ENCODE results near the gene LSP1. TPM values are rescaled to one million over a fixed set of nuclear protein-coding genes. Genes with fewer than 3 reads are reported as not detected.

LSP1 gene
- total and polyA plus RNA-seq, 4 donors, result 5.0 to 7.7 (median 5.7) TPM

- TF ChIP-seq REST (IDR thresholded peaks at IDR 0.05) (no peak), FOXA2 (IDR thresholded peaks at IDR 0.05) (no peak), HNF4G (IDR thresholded peaks at IDR 0.05) (no peak), ATF3 (IDR thresholded peaks at IDR 0.05) (no peak), GABPA (IDR thresholded peaks at IDR 0.05 in 1 of 2, conservative IDR thresholded peaks at IDR 0.05 in 1 of 2) (no peak), EGR1 (IDR thresholded peaks at IDR 0.05; ENCODE audit: low read depth in 2 of 2) (no peak), HNF4A (conservative IDR thresholded peaks at IDR 0.05) (no peak), RXRA (IDR thresholded peaks at IDR 0.05) (no peak), FOXA1 (IDR thresholded peaks at IDR 0.05) (no peak)
Measured at GRCh38 chr11:1835671-1836010, 17.2 kb upstream of the LSP1 start (continued).

GRCh38 chr11:1836011-1836945 is 16.6 kb upstream of the LSP1 start:
- Histone ChIP-seq H3K9ac (ENCODE audit: low read depth in 1 of 2, low read length in 2 of 2) (no peak overlapping the region), H3K4me3 (ENCODE audit: low read depth in 1 of 3, low read length in 3 of 3) (no peak overlapping the region), H3K4me1 (ENCODE audit: control insufficient read depth in 4 of 4, insufficient read depth in 4 of 4, low read length in 3 of 4) (peaks cover 5 to 14% (median 6%) of the 10 kb centered on the region in 4 donors), H3K36me3 (ENCODE audit: control insufficient read depth in 4 of 4, insufficient read depth in 3 of 4, low read depth in 1 of 4, low read length in 3 of 4) (no peaks in the 10 kb centered on the region), H3K27ac (ENCODE audit: low read depth in 1 of 2, low read length in 2 of 2) (no peak overlapping the region), H3K9me3 (ENCODE audit: control insufficient read depth in 4 of 4, low read length in 3 of 4) (no peaks in the 10 kb centered on the region), H3K27me3 (ENCODE audit: control insufficient read depth in 4 of 4, insufficient read depth in 4 of 4, low read length in 3 of 4) (no peaks in the 10 kb centered on the region)
- DNase-seq (ENCODE audit: low spot score), result no peak
- WGBS, result 87% methylated on average over 43 of the region's 43 CpGs
- TF ChIP-seq ZBTB33 (IDR thresholded peaks at IDR 0.05), result no peak
- no peak for TF ChIP-seq FOXA1 (IDR thresholded peaks at IDR 0.05)
- no peak for TF ChIP-seq REST (IDR thresholded peaks at IDR 0.05)
- no peak for TF ChIP-seq MAX (IDR thresholded peaks at IDR 0.05)
- TF ChIP-seq EGR1 (IDR thresholded peaks at IDR 0.05; ENCODE audit: low read depth in 2 of 2), result no peak
- no peak for TF ChIP-seq TAF1 (conservative IDR thresholded peaks at IDR 0.05)
- no peak for TF ChIP-seq RAD21 (IDR thresholded peaks at IDR 0.05)
- no peak for TF ChIP-seq ATF3 (IDR thresholded peaks at IDR 0.05)

Data from liver (tissue), 9 donors.